ENCODE measurements around the gene OAS2. TPM values are rescaled to one million over a fixed set of nuclear protein-coding genes. Genes with fewer than 3 reads are reported as not detected.

Gene OAS2
- total RNA-seq, 2 donors from 2014 or later, result 1.6 to 2.3 TPM

GRCh38 chr12:113056381-113056630 is 78.0 kb downstream of the OAS2 start:
- Histone ChIP-seq H3K27me3 (peaks cover 0 to 7% of the 10 kb centered on the region in 2 donors), H3K4me1 (peaks cover 19% of the 10 kb centered on the region), H3K27ac (peak overlapping the region in 2 of 4 donors; percentile 55 to 57), H3K36me3 (replicated peaks in 1 of 2; ENCODE audit: insufficient read depth in 1 of 2, low read depth in 2 of 2) (no peaks in the 10 kb centered on the region), H3K9me3 (no peaks in the 10 kb centered on the region), H3K4me3 (peak overlapping the region; percentile 36 to 45)
- ATAC-seq (no peak), DNase-seq (no peak)
- TF ChIP-seq POLR2A (IDR thresholded peaks at IDR 0.05) (no peak), CTCF (IDR thresholded peaks at IDR 0.05) (no peak)
- 8 to 13% methylated on average over 8 of the region's 8 CpGs for WGBS, 2 donors
- intact Hi-C loops (cut with DNase I), result loop anchor here (5.0 kb wide), 1 partner anchor 36 kb away; no protein-coding TSS in a partner anchor

GRCh38 chr12:113056631-113057488 is 78.5 kb downstream of the OAS2 start, which contains the start of gene DTX1:
Gene DTX1, plus strand, starts transcription at chr12:113056730. Its CDS starts 1,463 bp downstream, at chr12:113058193.
- Histone ChIP-seq H3K27me3 (peaks cover 0 to 7% of the 10 kb centered on the region in 2 donors), H3K4me1 (peaks cover 19% of the 10 kb centered on the region), H3K4me3 (peak within 1 kb of the TSS; percentile 36 to 45), H3K36me3 (replicated peaks in 1 of 2; ENCODE audit: insufficient read depth in 1 of 2, low read depth in 2 of 2) (no peaks in the 10 kb centered on the region), H3K9me3 (no peaks in the 10 kb centered on the region), H3K27ac (peak within 1 kb of the TSS; percentile 20 to 57 (median 52))
- WGBS, 2 donors, result 1 to 8% methylated on average over 6 to 70 of the region's 94 CpGs
- TF ChIP-seq POLR2A (IDR thresholded peaks at IDR 0.05) (no peak), CTCF (IDR thresholded peaks at IDR 0.05) (peak in 1 of 7 experiments; percentile 9)
- ATAC-seq (peak; percentile 69), DNase-seq (peak; percentile 33 to 51 (median 40))
- intact Hi-C loops (cut with DNase I), result loop anchor here (5.0 kb wide), 1 partner anchor 35 kb away; no protein-coding TSS in a partner anchor

- DNase-seq (no peak), ATAC-seq (peak; percentile 21)
- H3K27ac ChIP-seq, result peak overlapping the region in 3 of 4 donors; percentile 20 to 57 (median 55)
- WGBS, 2 donors, result 72 to 91% methylated on average over 18 to 44 of the region's 44 CpGs
- intact Hi-C loops (cut with DNase I), result loop anchor here (5.0 kb wide), 1 partner anchor 34 kb away; no protein-coding TSS in a partner anchor
- no peaks in the 10 kb centered on the region for H3K9me3 ChIP-seq
- peaks cover 0 to 7% of the 10 kb centered on the region in 2 donors for H3K27me3 ChIP-seq
- H3K4me3 ChIP-seq, result no peak overlapping the region
- H3K36me3 ChIP-seq (replicated peaks in 1 of 2; ENCODE audit: insufficient read depth in 1 of 2, low read depth in 2 of 2), result no peaks in the 10 kb centered on the region
- peaks cover 19% of the 10 kb centered on the region for H3K4me1 ChIP-seq
- TF ChIP-seq POLR2A (IDR thresholded peaks at IDR 0.05) (no peak), CTCF (IDR thresholded peaks at IDR 0.05) (no peak)
Measured at GRCh38 chr12:113057565-113058485, 79.5 kb downstream of the OAS2 start.

- Histone ChIP-seq H3K4me3 (no peak overlapping the region), H3K27ac (no peak overlapping the region), H3K27me3 (peaks cover 0 to 7% of the 10 kb centered on the region in 2 donors), H3K36me3 (replicated peaks in 1 of 2; ENCODE audit: insufficient read depth in 1 of 2, low read depth in 2 of 2) (no peaks in the 10 kb centered on the region), H3K4me1 (peaks cover 19% of the 10 kb centered on the region), H3K9me3 (no peaks in the 10 kb centered on the region)
- no peak for DNase-seq
- TF ChIP-seq CTCF (IDR thresholded peaks at IDR 0.05) (no peak), POLR2A (IDR thresholded peaks at IDR 0.05) (no peak)
- ATAC-seq, result no peak
- WGBS, 2 donors, result 84 to 94% methylated on average over 1 of the region's 1 CpG
- intact Hi-C loops (cut with DNase I), result loop anchor here (5.0 kb wide), 1 partner anchor 34 kb away; no protein-coding TSS in a partner anchor
Measured at GRCh38 chr12:113058553-113058952, 80.2 kb downstream of the OAS2 start.

Measured in body of pancreas (tissue), 4 donors.